Keratinocyte (primary cell): ENCODE measurements around the gene CYTH1. TPM values are rescaled to one million over a fixed set of nuclear protein-coding genes. Genes with fewer than 3 reads are reported as not detected.

ENCODE experiments used
- DNase-seq: peaks from one replicate; pipeline ENCODE4 v3.0.0-alpha.2; 2011; ENCODE audit warnings: low read depth, missing footprints, low spot score
- FAIRE-seq: peaks from 2 replicates; lab custom pipeline; 2011; peaks lifted over from hg19 to GRCh38; lab: Jason Lieb, UNC
- H2AFZ ChIP-seq: 2 replicates; pipeline ENCODE4 v1.6.0; 2012; ENCODE audit warnings: low read length, control low read depth, inconsistent platforms; ENCODE audit not compliant: control insufficient read depth
- H3K27ac ChIP-seq: 2 replicates; pipeline ENCODE4 v1.5.1; 2011; ENCODE audit warnings: low read length; ENCODE audit not compliant: control insufficient read depth, insufficient read depth
- H3K27me3 ChIP-seq: 3 replicates; pipeline ENCODE4 v1.6.0; 2011; ENCODE audit warnings: low read length; ENCODE audit not compliant: control insufficient read depth, insufficient read depth; ENCODE audit errors: extremely low read depth
- H3K36me3 ChIP-seq, 2 experiments: 2 replicates in 1 of 2; 3 replicates in 1 of 2; pipeline ENCODE4 v1.5.1; 2011; ENCODE audit warnings: low read length in 2 of 2, mild to moderate bottlenecking in 1 of 2; ENCODE audit not compliant: control insufficient read depth in 2 of 2, insufficient read depth in 2 of 2; ENCODE audit errors: extremely low read depth in 1 of 2
- H3K4me1 ChIP-seq: 3 replicates; pipeline ENCODE4 v1.5.1; 2011; ENCODE audit warnings: low read length; ENCODE audit not compliant: control insufficient read depth, insufficient read depth; ENCODE audit errors: extremely low read depth
- H3K4me2 ChIP-seq: 3 replicates; pipeline ENCODE4 v1.6.0; 2011; ENCODE audit warnings: low read depth, low read length; ENCODE audit not compliant: control insufficient read depth, insufficient read depth; ENCODE audit errors: extremely low read depth
- H3K4me3 ChIP-seq, 3 experiments: fragments of 200-600 bp in 1 of 3; sonication (generic) in 1 of 3; 2 replicates in 2 of 3; 3 replicates in 1 of 3; pipeline ENCODE4 v1.5.1; 2011 to 2016; ENCODE audit warnings: low read length in 3 of 3, mild to moderate bottlenecking in 3 of 3, control low read depth in 2 of 3, inconsistent platforms in 1 of 3, low read depth in 1 of 3, mixed read lengths in 1 of 3, mixed run types in 1 of 3, moderate library complexity in 1 of 3; ENCODE audit not compliant: control insufficient read depth in 2 of 3, insufficient read depth in 2 of 3; ENCODE audit errors: extremely low read depth in 1 of 3
- H3K79me2 ChIP-seq: 2 replicates; pipeline ENCODE4 v1.6.0; 2012; ENCODE audit warnings: low read length; ENCODE audit not compliant: control insufficient read depth, insufficient read depth
- H3K9ac ChIP-seq: 3 replicates; pipeline ENCODE4 v1.6.0; 2011; ENCODE audit warnings: low read length; ENCODE audit not compliant: control insufficient read depth, insufficient read depth; ENCODE audit errors: extremely low read depth
- H3K9me1 ChIP-seq: 3 replicates; pipeline ENCODE4 v1.6.0; 2011; ENCODE audit warnings: low read length; ENCODE audit not compliant: control insufficient read depth, insufficient read depth; ENCODE audit errors: extremely low read depth
- H3K9me3 ChIP-seq: 2 replicates; pipeline ENCODE4 v1.5.1; 2012; ENCODE audit warnings: low read depth, low read length; ENCODE audit not compliant: control insufficient read depth
- H4K20me1 ChIP-seq: 3 replicates; pipeline ENCODE4 v1.6.0; 2011; ENCODE audit warnings: low read length; ENCODE audit not compliant: control insufficient read depth, insufficient read depth; ENCODE audit errors: extremely low read depth
- CTCF ChIP-seq, 3 experiments: IDR thresholded peaks in 1 of 3; conservative IDR thresholded peaks in 1 of 3; optimal IDR thresholded peaks in 1 of 3; 2 replicates in 2 of 3; 3 replicates in 1 of 3; pipeline versions ENCODE3 to v1.5.1; 2011; ENCODE audit warnings: low read length in 3 of 3, mild to moderate bottlenecking in 3 of 3, moderate library complexity in 2 of 3, control low read depth in 1 of 3, inconsistent platforms in 1 of 3; ENCODE audit not compliant: insufficient read depth in 2 of 3; ENCODE audit errors: extremely low read depth in 1 of 3
- EZH2 ChIP-seq: IDR thresholded peaks from one replicate; pipeline ENCODE4 v1.6.1; 2012; ENCODE audit warnings: inconsistent platforms, mild to moderate bottlenecking, low read length, moderate library complexity
- dilution Hi-C: fragments of 300-500 bp; cut with MboI; formaldehyde crosslinking; loops from one replicate; pipeline ENCODE4 v1.7.0; 2020; ENCODE audit warnings: low sequenced_read_pairs; ENCODE audit not compliant: extremely low pct_ligation_motif_present
- polyA plus RNA-seq, 5 experiments: library from polyadenylated mRNA; depleted of rRNA in 3 of 5; stranded (reverse) in 3 of 5; stranded (forward) in 1 of 5; unstranded in 1 of 5; fragments of >200 nt; gene quantifications; 1 replicate in 1 of 5; 2 replicates in 3 of 5; 3 replicates in 1 of 5; pipeline versions ENCODE4 v1.2.1 to v1.2.3, GENCODE V29; 2011 to 2012; ENCODE audit warnings: missing spikeins in 2 of 5, low read depth in 1 of 5, low replicate concordance in 1 of 5

The CYTH1 gene
- polyA plus RNA-seq, 1 donor (not counting 4 experiments of a cell fraction or from before 2014, with no cell fraction given) = 28.3 TPM

- Histone ChIP-seq H2AFZ (no peak overlapping the region), H3K27me3 (no peaks in the 10 kb centered on the region), H3K36me3 (no peaks in the 10 kb centered on the region), H4K20me1 (no peaks in the 10 kb centered on the region), H3K9me3 (no peaks in the 10 kb centered on the region), H3K4me2 (no peak overlapping the region), H3K9ac (no peak overlapping the region), H3K79me2 (no peaks in the 10 kb centered on the region), H3K9me1 (no peaks in the 10 kb centered on the region), H3K27ac (no peak overlapping the region), H3K4me3 (no peak overlapping the region), H3K4me1 (no peaks in the 10 kb centered on the region)
- DNase-seq (no peak), FAIRE-seq (no peak)
- dilution Hi-C loops = no loop called here
- TF ChIP-seq EZH2 (no peak), CTCF (optimal IDR thresholded peaks at IDR 0.05 in 1 of 3, IDR thresholded peaks at IDR 0.05 in 1 of 3, conservative IDR thresholded peaks at IDR 0.05 in 1 of 3; ENCODE audit: extremely low read depth in 1 of 3, insufficient read depth in 2 of 3, low read length in 3 of 3) (no peak)
Observed at GRCh38 chr17:78644931-78645351, 137.1 kb downstream of the CYTH1 start.

- no peaks in the 10 kb centered on the region for H3K4me1 ChIP-seq
- no peaks in the 10 kb centered on the region for H3K36me3 ChIP-seq
- FAIRE-seq (no peak), DNase-seq (no peak)
- H2AFZ ChIP-seq = no peak overlapping the region
- no peaks in the 10 kb centered on the region for H4K20me1 ChIP-seq
- no peaks in the 10 kb centered on the region for H3K27me3 ChIP-seq
- H3K4me2 ChIP-seq = no peak overlapping the region
- dilution Hi-C loops = no loop called here
- no peaks in the 10 kb centered on the region for H3K9me3 ChIP-seq
- no peak for TF ChIP-seq EZH2
- TF ChIP-seq CTCF (optimal IDR thresholded peaks at IDR 0.05 in 1 of 3, IDR thresholded peaks at IDR 0.05 in 1 of 3, conservative IDR thresholded peaks at IDR 0.05 in 1 of 3; ENCODE audit: extremely low read depth in 1 of 3, insufficient read depth in 2 of 3, low read length in 3 of 3) = no peak
- no peak overlapping the region for H3K9ac ChIP-seq
- no peaks in the 10 kb centered on the region for H3K9me1 ChIP-seq
- no peaks in the 10 kb centered on the region for H3K79me2 ChIP-seq
- H3K27ac ChIP-seq = no peak overlapping the region
- H3K4me3 ChIP-seq = no peak overlapping the region
Observed at GRCh38 chr17:78644224-78644623, 137.8 kb downstream of the CYTH1 start.
